NCI-H128 (cell line): ENCODE data around the gene TNFRSF12A.
"Not testable (repeated sequence)": the region's sequence is repeated elsewhere in the genome, so short reads cannot be mapped to it uniquely, and the experiment has no call there.

Experiments
- DNase-seq: peaks from one replicate; lab custom pipeline; 2025; ENCODE audit not compliant: unreplicated experiment; lab: John Stamatoyannopoulos, UW

Gene TNFRSF12A

DNA sequence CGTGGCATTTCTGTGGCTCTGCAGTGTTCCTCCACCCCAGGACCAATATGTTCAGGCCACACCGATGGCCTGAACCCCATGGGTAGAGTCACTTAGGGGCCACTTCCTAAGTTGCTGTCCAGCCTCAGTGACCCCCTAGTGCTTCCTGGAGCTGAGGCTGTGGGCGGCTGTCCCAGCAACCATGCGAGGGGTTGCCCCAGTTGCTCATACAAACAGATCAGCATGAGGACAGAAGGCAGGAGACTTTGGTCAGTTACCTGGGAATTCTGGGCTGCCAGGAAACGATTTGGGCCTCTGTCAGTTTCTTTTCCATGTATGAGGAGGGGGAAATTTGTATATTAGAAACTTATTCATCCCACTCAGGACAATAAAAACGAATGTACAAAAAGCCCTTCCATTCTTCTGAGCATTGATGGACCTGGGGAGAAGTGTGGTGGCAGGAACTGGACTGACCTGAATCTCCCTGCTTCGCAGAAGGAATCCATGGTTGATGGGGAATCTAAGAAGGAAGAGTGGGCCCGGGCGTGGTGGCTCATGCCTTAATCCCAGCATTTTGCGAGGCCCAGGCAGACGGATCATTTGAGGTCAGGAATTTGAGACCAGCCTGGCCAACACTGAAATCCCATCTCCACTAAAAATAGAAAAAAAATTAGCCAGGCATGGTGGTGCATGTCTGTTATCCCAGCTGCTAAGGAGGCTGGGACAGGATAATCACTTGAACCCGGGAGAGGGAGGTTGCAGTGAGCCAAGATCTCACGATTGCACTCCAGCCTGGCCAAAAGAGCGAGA lies 40.4 kb downstream of the TNFRSF12A start:
- no peak for DNase-seq

DNA sequence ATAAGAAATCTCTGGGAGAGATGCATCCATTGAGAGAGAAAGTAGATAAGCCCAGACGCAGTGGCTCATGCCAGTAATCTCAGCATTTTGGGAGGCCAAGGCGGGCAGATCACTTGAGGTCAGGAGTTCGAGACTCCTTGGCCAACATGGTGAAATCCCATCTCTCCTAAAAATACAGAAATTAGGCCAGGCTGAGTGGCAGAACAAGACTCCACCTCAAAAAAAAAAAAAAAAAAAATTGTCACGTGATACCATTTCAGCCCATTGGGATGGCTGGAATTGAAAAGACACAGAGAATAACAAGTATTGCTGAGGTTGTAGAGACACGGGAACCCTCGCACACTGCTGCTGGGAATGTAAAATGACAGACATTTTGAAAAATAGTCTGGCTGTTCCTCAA lies 42.4 kb downstream of the TNFRSF12A start:
- DNase-seq = no peak

DNA sequence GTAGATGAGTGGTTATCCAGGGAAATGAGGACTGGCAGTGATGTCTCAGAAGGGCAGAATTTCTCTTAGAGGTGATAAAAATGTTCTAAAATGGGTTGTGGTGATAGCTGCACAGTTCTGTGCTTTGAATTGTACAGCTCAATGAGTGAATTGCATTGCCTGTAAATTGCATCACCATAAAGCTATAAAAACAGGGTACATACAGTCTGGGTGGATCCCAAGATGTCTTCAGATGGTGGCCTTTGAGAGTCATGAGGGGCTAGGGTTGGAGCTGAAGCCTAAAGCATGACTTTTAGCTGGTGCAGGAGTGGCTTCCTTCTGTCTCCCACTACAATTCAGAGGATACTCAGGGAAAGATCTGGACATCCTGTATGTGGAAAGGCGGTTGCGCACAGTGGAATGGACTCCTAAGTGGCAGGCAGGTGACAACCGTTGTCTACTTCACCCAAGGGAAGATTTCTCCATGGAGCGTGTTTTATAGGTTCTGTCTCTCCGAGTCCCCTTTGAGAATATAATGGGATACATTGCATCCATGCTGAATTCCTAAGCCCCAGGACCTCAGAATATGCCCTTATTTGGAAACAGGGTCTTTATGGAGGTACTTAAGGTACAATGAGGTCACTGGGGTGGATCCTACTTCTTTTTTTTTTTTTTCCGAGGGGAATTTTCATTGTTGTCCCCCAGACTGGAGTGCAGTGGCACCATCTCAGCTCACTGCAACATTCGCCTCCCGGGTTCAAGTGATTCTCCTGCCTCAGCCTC lies 43.6 kb downstream of the TNFRSF12A start:
- DNase-seq = no peak

DNA sequence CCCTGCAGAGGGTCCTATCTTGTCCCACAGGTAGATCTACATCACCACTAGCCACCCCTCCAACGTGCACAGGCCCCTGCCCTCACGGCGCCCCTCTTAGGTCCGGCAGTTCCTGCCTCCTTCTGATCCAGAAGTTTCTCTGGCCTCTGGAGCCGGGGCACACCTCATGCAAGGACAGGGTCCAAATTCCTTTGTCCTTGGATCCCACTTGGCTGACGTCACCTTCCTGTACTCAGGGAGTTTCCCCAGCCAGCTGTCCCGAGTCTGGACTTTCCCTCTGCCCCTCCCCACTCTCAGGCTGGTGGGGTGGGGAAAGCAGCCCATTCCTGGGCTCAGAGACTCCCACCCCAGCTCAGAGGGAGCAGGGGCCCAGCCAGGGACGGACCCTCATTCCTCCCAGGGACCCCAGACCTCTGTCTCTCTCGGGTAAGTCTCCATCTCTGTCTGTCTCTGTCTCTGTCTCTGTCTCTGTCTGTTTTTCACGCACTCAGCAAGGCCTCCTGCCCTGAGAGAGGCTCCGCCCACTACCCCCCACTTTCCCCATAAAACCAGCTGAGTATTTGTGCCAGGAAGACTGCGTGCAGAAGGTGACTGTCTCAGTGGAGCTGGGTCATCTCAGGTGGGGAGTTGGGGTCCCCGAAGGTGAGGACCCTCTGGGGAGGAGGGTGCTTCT lies 45.0 kb downstream of the TNFRSF12A start, which contains the start of gene IL32:
IL32 (plus strand) TSS at position 572 of the 673 bp plus-strand sequence. CDS start 172 bp downstream, outside the sequence.
- DNase-seq = no peak

DNA sequence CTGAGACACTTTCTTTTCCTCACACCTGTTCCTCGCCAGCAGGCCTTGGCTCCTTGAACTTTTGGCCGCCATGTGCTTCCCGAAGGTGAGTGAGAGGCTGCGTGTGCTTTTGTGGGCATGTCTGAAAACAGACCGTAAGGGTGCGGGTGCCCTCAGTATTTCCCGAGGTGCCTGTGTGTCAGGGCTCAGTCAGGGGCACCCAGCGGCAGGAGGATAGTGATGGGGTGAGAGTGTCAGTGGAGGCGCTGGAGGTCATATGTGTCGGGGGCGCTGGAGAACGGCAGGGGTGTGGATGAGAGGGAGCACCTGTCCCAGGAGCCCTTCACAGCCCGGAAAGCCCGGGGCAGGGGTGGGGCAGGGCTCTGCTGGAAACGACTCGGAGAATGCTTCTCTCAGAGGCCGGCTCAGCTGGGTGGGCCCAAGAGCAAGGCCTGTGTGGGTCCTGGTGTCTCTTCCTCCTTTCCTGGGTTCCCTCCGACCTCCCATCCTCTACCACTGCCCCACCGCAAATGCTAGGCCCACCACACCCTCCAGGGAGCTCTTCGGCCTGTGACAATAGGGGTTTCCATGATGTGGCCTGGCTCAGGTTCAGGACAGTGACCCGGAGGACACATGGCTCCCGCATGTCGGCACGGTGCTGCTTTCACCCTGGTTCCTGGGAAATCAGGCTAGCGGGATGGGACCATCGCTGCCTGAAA lies 45.7 kb downstream of the TNFRSF12A start:
- DNase-seq = no peak

GRCh38 chr16:3066440-3066748 lies 46.2 kb downstream of the TNFRSF12A start:
- DNase-seq = no peak

- DNase-seq = no peak
Measured at GRCh38 chr16:3068487-3068886, 48.3 kb downstream of the TNFRSF12A start.

GRCh38 chr16:3069146-3069545 lies 49.0 kb downstream of the TNFRSF12A start:
- not testable (repeated sequence) for DNase-seq

- DNase-seq = no peak
Measured at GRCh38 chr16:3070608-3071111, 50.5 kb downstream of the TNFRSF12A start.

DNA sequence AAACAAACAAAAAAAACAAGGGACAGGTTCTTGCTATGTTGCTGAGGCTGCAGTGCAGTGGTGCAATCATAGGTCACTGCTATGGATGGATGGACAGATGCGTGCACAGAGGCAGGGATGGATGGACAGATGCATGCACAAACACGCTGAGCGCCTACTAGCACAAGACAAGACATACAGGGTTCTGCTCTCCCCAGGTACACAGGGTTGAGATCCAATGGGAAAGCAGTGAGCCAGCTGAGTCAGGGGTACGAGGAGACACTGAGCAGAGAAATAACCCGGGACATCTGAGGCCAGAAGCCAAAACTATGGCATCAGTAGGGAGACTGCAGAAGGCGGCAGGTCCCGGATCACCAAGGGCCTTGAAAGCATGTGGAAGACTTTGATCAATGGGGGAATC lies 51.5 kb downstream of the TNFRSF12A start:
- DNase-seq = no peak
